GM12878 (cell line): ENCODE measurements around the gene LIF.
A peak's percentile ranks its signal among the peaks of the same experiment; 100 is the strongest.

Source experiments
- CHD1 ChIP-seq: IDR thresholded peaks from 2 replicates; pipeline ENCODE4 v1.6.1; 2012; ENCODE audit warnings: low read depth, low read length, improper control_type of control experiment
- MTA2 ChIP-seq: fragments of 450-650 bp; IDR thresholded peaks from 2 replicates; pipeline ENCODE4 v1.6.1; 2016; ENCODE audit warnings: low read depth, mild to moderate bottlenecking, moderate library complexity
- POLR2A ChIP-seq: IDR thresholded peaks from 2 replicates; pipeline ENCODE4 v1.6.1; 2011; ENCODE audit warnings: low read depth, mild to moderate bottlenecking, low read length
- YY1 ChIP-seq: IDR thresholded peaks from 2 replicates; pipeline ENCODE4 v1.6.1; 2011; ENCODE audit warnings: low read depth, mild to moderate bottlenecking, low read length
- TF ChIP-seq, protein P1 (sequence below): fragments of 150-350 bp; IDR thresholded peaks from 2 replicates; pipeline ENCODE4 v1.6.1; 2014; ENCODE audit warnings: mild to moderate bottlenecking, low read depth, low read length

DNA sequence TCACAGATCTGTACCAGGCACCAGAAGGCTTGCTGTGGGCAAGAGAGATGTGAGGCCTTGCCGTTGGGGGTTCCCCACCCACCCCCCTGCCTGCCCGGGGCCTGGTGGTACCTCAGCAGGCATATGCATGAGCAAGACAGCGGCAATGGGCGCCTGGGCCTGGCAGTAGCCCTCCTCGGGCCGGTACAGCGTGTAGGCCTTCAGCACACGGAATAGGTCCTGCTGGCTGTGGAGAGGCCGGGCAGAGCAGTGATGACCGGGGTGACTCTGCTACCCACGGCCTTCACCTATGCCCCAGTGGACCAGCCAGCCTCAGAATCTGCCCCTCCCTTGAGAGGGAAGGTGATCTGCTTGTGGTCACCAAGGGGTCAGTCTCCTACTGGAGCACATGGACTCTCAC lies 48.3 kb upstream of the LIF start:
- TF ChIP-seq YY1 (no peak), MTA2 (no peak), POLR2A (0 out of 2 replicates have a peak, but pooled peaks have one; percentile 27), CHD1 (no peak)
- TF ChIP-seq, protein P1, sequence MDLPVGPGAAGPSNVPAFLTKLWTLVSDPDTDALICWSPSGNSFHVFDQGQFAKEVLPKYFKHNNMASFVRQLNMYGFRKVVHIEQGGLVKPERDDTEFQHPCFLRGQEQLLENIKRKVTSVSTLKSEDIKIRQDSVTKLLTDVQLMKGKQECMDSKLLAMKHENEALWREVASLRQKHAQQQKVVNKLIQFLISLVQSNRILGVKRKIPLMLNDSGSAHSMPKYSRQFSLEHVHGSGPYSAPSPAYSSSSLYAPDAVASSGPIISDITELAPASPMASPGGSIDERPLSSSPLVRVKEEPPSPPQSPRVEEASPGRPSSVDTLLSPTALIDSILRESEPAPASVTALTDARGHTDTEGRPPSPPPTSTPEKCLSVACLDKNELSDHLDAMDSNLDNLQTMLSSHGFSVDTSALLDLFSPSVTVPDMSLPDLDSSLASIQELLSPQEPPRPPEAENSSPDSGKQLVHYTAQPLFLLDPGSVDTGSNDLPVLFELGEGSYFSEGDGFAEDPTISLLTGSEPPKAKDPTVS, result no peak
